HuH-7 (cell line): Measurements from ENCODE around the gene MUC16.
"Not testable (repeated sequence)": the region's sequence is repeated elsewhere in the genome, so short reads cannot be mapped to it uniquely, and the experiment has no call there.

ENCODE experiments used
- DNase-seq: peaks from one replicate; pipeline ENCODE4 v3.0.0; 2011; ENCODE audit warnings: low spot score

MUC16 gene

GRCh38 chr19:9009935-9010651, at the start of gene MUC16:
MUC16 (minus strand) TSS chr19:9010409.
- no peak for DNase-seq

- no peak for DNase-seq
Observed at GRCh38 chr19:9058905-9059667, 48.9 kb upstream of the MUC16 start.

DNA sequence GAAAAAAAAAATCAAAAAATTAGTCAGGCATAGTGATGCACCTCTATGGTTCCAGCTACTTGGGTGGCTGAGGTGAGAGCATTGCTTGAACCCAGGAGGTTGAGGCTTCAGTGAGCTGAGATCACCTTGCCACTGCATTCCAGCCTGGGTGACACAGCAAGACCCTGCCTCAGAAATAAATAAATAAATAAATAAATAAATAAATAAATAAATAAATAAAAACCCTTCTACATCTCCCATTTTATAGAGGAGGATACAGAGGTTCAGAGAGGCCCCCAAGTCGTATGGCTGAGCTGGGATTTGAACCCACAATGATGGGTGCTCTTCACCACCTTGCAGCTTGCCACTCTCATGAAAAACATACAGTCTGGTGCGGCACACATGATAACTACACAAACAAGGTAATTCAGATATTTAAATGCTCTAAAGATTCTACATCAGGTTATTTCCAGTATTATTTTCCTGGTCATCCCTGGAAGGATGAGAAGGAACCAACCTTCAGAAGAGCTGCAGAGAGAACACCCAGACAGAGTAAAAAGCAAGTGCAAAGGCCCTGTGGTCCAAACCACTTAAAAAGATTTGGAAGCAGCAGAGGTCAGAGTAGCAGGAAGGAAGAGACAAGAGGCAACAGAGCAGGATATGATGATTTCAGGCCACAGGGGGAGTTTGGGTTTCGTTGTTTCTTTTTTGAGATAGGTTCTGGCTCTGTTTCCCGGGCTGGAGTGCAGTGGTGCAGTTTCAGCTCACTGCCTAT, 47.5 kb upstream of the MUC16 start:
- no peak for DNase-seq

GRCh38 chr19:9056131-9056530, 45.9 kb upstream of the MUC16 start:
- DNase-seq = not testable (repeated sequence)

DNA sequence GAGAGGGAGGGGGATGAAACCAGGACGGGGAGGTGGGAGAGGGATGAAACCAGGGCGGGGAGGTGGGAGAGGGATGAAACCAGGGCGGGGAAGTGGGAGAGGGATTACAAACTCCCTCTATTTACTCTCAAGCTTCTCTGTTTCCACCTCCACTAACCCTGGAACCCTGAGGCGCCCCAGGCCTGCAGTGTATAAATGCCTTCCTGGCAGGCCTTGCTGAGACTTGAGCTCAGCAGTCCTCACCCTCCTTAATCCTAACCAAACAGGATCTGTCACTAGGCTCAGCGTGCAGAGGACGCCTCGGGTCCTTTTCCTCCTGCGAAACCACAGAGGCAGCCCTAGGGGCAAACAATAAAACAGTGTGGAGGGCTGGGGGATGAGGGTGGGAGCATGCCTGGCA, 44.6 kb upstream of the MUC16 start:
- DNase-seq = no peak

GRCh38 chr19:9054207-9054606, 44.0 kb upstream of the MUC16 start:
- DNase-seq = no peak

- DNase-seq = not testable (repeated sequence)
Observed at GRCh38 chr19:9053674-9054073, 43.5 kb upstream of the MUC16 start.

DNA sequence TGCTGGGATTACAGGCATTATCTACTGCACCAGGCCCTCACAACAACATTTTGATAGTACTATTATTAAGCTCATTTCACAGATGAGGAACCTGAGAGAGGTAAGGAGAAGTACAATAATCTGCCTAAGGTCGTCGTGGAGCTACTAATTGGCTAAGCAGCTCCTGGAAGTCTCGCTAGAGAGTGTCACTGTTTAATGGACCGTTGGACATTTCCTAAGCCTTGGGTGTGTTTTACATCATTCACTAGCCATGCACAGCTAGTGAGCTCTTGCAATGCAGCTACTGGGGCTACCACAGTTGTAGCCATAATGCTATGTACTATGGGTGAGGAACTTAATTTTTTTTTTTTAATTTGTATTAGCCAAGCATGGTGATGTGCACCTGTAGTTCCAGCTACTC, 42.7 kb upstream of the MUC16 start:
- no peak for DNase-seq

GRCh38 chr19:9046694-9047093, 36.5 kb upstream of the MUC16 start:
- no peak for DNase-seq

DNA sequence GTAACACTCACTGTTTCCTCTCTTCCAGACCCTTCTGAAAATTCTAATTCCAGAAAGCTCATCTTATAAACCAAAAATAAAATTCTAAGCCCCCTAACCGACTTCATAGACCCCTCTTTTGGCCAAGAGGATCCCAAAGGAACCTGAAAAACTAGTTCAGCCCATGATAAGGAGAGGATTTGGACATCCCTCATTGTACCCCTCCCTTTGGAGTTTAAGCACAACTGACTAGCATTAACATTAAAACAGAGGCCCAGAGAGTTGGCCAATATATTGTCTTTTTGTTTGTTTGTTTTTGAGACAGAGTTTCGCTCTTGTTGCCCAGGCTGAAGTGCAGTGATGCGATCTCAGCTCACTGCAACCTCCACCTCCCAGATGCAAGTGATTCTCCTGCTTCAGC, 34.2 kb upstream of the MUC16 start:
- no peak for DNase-seq

DNA sequence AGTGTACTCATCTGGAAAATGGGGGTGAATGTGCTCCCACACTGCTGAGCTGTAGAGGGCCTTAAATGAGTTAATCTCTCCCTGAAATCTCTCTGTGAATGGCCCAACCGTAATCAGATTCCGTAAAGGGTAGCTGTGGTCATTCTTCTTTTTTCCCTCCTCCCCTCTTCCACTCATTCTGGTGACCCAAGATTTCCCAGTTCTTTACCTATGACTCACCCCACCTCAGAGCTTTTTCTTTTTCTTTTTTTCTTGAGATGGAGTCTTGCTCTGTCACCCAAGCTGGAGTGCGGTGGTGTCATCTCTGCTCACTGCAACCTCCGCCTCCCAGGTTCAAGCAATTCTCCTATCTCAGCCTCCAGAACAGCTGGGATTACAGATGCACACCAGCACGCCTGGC, 33.3 kb upstream of the MUC16 start:
- DNase-seq = no peak

- no peak for DNase-seq
Observed at GRCh38 chr19:9041023-9041422, 30.8 kb upstream of the MUC16 start.

- no peak for DNase-seq
Observed at GRCh38 chr19:9040131-9040530, 29.9 kb upstream of the MUC16 start.

- DNase-seq = no peak
Observed at GRCh38 chr19:9039728-9040127, 29.5 kb upstream of the MUC16 start.

DNA sequence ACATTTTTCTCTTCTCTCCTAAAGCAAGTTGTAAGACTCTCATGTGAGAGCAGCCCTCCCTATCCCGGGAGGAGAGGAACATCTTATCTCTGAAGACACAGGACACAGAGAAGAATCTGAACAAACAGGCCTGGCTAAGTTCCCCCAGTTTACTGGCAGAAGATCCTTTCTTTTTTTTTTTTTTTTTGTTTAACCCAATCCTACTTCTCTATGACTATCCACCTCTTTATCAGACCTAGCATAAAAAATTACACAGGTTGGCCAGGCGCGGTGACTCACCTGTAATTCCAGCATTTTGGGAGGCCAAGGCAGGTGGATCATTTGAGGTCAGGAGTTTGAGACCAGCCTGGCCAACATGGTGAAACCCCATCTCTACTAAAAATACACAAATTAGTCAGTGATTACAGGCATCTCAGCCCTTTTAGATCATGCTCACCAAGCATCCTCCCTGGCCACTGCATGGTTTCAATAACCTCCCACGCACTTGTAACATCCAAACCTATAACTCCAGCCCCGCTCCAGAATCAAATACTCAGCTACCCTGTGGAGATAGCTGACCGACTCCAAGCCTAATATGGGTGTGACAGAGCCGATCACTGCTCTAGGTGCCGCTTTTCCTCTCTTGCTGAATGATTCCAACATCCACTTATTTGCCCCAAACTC, 27.3 kb upstream of the MUC16 start:
- no peak for DNase-seq

GRCh38 chr19:9032136-9032631, 22.0 kb upstream of the MUC16 start:
- DNase-seq = no peak

DNA sequence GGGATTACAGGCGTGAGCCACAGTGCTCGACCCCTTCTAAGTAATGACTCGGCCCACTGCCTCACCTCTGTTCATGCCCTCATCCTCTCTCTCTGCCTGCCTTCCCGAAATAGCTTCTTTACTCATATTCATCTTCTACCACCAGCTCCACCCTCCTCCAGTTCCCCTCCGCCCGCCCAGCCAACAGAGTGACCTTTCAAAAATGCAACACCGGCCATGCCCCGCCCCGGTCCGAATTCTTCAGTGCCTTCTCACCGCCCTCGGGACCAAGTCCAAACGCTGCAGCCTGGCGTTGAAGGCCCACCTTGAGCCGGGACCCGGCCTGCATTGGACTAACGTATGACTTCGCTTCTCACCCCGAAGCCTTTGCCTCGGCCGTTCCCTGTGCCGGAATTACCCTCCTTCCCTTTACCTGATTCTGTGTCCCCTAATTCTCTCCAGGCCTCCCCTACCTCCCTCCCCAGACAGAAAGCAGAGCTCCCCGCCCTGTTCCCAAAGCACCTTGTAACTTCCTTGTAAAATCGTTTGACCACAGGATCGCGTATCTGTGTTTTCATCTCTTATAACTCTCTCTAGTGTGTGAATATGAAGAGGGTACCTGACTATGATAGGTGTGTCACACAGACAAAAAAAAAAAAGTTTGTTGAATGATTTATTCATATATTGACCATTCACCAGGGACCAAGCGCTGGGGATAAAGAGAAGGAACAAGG, 8.1 kb upstream of the MUC16 start:
- no peak for DNase-seq

DNA sequence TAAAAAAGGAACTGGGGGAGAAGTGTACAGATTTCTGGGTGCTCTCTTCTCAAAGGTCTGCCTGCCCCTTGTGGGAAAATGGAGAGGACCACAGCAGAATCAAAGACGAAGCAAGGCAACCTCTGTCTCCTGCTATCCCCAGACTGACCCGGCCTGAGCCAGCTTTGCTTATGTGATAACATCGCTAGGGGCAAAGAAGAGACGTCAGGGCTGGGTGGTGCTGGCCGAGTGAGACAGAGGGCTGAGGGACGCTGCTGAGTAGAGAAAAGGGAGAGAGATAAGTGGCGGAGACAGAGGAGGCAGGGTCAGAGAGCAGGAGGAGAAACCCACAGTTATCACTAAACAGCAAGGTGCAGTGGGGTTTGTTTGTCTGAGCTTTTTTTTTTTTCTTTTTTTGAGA, 4.6 kb upstream of the MUC16 start:
- no peak for DNase-seq

DNA sequence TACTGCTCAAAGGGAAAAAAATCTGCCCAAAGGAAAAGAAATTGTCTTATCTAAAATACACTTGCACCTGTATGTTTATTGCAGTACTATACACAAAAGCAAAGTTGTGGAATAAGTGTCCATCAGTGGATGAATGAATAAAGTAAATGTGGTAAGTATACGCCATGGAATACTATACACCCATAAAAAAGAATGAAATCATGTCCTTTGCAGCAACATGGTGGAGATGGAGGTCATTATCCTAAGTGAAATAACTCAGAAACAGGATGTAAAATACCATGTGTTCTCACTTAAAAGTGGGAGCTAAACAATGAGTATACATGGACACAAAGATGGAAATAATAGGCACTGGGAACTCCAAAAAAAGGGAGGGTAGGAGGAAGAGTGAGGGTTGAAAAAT, 3.8 kb upstream of the MUC16 start:
- no peak for DNase-seq

GRCh38 chr19:9011875-9012274, 1.7 kb upstream of the MUC16 start:
- DNase-seq = no peak

DNA sequence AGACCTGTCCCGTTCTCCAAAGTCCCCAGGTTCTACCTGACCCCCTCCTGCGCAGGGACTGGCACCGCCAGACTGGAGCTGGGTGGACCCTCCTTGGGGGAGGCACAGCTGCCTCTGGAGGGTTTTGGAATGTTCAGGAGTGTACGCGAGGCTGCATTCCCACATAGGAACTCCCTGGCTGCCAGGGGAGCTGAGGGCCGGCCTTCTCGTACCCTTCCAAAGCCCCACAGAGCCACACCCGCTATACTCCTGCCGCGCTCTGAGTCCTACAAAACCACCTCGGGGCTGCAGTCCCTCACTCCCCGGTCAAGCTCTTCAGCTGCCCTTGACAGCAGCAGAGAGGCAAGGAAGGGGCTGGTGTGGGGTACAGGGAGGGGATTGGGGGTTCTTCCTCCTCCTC, 484 bp upstream of the MUC16 start:
- no peak for DNase-seq

GRCh38 chr19:9009431-9009830, 778 bp downstream of the MUC16 start:
- no peak for DNase-seq
